Measurements from ENCODE around the gene LCN12. TPM values are rescaled to one million over a fixed set of nuclear protein-coding genes. Genes with fewer than 3 reads are reported as not detected.
A peak's percentile ranks its signal among the peaks of the same experiment; 100 is the strongest.

LCN12 gene
- total and polyA plus RNA-seq, 2 experiments from 2014 or later: 11.4 to 19.7 TPM

- H3K36me3 ChIP-seq: no peaks in the 10 kb centered on the region
- DNase-seq (ENCODE audit: low read depth in 1 of 2, low spot score in 1 of 2): no peak
- TF ChIP-seq, protein P1, sequence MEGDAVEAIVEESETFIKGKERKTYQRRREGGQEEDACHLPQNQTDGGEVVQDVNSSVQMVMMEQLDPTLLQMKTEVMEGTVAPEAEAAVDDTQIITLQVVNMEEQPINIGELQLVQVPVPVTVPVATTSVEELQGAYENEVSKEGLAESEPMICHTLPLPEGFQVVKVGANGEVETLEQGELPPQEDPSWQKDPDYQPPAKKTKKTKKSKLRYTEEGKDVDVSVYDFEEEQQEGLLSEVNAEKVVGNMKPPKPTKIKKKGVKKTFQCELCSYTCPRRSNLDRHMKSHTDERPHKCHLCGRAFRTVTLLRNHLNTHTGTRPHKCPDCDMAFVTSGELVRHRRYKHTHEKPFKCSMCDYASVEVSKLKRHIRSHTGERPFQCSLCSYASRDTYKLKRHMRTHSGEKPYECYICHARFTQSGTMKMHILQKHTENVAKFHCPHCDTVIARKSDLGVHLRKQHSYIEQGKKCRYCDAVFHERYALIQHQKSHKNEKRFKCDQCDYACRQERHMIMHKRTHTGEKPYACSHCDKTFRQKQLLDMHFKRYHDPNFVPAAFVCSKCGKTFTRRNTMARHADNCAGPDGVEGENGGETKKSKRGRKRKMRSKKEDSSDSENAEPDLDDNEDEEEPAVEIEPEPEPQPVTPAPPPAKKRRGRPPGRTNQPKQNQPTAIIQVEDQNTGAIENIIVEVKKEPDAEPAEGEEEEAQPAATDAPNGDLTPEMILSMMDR (IDR thresholded peaks at IDR 0.05; ENCODE audit: low read depth, low read length): no peak
- H3K4me3 ChIP-seq: no peak overlapping the region
- peaks cover 17% of the 10 kb centered on the region for H3K4me1 ChIP-seq (ENCODE audit: low read depth)
- no peaks in the 10 kb centered on the region for H3K9me3 ChIP-seq (ENCODE audit: low read depth)
- peak overlapping the region; percentile 43 for H3K27ac ChIP-seq
- H3K27me3 ChIP-seq: no peaks in the 10 kb centered on the region
Measured at GRCh38 chr9:136952876-136953770, 1.1 kb downstream of the LCN12 start.

GRCh38 chr9:136953771-136954269 lies 1.7 kb downstream of the LCN12 start:
- no peaks in the 10 kb centered on the region for H3K9me3 ChIP-seq (ENCODE audit: low read depth)
- no peak for DNase-seq (ENCODE audit: low read depth in 1 of 2, low spot score in 1 of 2)
- H3K27me3 ChIP-seq: no peaks in the 10 kb centered on the region
- H3K36me3 ChIP-seq: no peaks in the 10 kb centered on the region
- H3K4me3 ChIP-seq: no peak overlapping the region
- TF ChIP-seq, protein P1 (IDR thresholded peaks at IDR 0.05; ENCODE audit: low read depth, low read length): no peak
- peaks cover 15% of the 10 kb centered on the region for H3K4me1 ChIP-seq (ENCODE audit: low read depth)
- no peak overlapping the region for H3K27ac ChIP-seq

DNA sequence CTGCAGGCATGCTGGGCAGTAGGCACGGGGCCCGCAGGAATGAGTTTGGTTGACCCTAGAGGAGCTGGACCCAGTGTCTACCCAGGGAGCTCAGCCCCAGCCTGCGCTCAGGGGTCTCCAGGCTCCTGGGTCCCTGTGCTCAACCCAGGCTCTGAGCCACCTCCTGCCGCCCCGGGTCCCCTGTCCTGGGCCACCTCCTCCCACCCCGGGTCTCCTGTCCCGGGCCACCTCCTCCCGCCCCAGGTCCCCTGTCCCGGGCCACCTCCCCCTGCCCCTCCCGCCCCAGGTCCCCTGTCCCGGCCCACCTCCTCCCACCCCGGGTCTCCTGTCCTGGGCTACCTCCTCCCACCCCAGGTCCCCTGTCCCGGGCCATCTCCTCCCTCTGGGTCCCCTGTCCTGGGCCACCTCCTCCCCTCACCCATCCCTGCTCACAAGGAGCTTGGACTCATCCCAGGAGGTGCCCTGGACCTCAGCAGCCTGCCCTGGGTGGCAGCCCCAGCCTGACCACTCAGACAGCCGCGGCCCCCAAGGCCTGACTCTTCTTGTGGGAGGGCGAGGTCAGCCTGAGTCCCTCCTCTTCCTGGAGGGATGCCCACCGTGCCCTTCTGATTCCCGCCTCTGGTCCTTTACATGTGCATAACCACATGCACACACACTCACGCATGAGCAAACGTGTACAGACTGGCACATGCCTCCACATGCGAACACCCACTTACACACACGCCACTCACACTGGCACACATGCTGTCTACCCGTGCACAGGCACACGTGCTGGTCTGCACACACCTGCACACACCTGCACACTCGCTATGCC lies 2.4 kb downstream of the LCN12 start:
- DNase-seq (ENCODE audit: low read depth in 1 of 2, low spot score in 1 of 2): no peak

DNA sequence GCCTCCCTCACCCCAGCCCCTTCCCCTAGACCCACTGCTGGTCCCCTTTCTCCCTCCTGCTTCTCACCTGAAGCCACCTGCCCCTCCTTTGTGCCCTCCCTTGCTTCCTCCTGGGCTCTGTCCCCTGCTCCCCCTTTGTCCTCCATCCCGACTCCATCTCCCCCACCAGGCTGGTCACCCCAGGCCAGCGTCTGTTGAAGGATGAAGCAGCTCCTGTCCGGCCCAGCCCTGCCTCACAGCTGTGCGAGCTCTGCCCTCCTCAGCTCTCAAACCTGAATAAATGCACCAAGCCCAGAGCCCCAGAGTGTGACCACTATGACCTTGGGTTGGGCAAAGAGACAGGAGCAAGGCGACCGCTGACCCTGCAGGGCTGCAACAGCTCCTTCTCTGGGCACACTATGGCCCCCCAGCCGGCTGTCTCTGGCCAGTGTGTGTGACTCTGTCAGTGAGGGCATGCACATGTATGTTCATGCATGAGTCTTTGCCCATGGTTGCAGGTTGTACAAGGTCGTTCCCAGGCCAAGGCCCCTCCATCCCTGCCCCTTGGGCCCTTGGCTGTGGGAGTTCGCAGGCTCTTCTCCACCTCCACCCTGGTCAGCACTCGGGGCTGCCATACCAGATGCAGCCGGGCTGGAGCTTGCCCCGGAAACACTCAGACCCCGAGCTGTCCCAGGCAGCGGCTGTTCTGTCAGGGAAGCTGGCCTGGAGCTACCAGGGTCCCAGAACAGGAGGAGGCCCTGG lies 3.3 kb downstream of the LCN12 start:
- TF ChIP-seq, protein P1 (IDR thresholded peaks at IDR 0.05; ENCODE audit: low read depth, low read length): no peak
- Histone ChIP-seq H3K27me3 (no peaks in the 10 kb centered on the region), H3K36me3 (no peaks in the 10 kb centered on the region), H3K4me1 (ENCODE audit: low read depth) (peaks cover 7% of the 10 kb centered on the region), H3K4me3 (no peak overlapping the region), H3K9me3 (ENCODE audit: low read depth) (no peaks in the 10 kb centered on the region), H3K27ac (no peak overlapping the region)
- DNase-seq (ENCODE audit: low read depth in 1 of 2, low spot score in 1 of 2): no peak

More for the DNA sequence above, 2.4 kb downstream of the LCN12 start:
- H3K27me3 ChIP-seq: no peaks in the 10 kb centered on the region
- H3K4me3 ChIP-seq: no peak overlapping the region
- H3K4me1 ChIP-seq (ENCODE audit: low read depth): peaks cover 10% of the 10 kb centered on the region
- TF ChIP-seq, protein P1 (IDR thresholded peaks at IDR 0.05; ENCODE audit: low read depth, low read length): no peak
- H3K36me3 ChIP-seq: no peaks in the 10 kb centered on the region
- no peaks in the 10 kb centered on the region for H3K9me3 ChIP-seq (ENCODE audit: low read depth)
- no peak overlapping the region for H3K27ac ChIP-seq

DNA sequence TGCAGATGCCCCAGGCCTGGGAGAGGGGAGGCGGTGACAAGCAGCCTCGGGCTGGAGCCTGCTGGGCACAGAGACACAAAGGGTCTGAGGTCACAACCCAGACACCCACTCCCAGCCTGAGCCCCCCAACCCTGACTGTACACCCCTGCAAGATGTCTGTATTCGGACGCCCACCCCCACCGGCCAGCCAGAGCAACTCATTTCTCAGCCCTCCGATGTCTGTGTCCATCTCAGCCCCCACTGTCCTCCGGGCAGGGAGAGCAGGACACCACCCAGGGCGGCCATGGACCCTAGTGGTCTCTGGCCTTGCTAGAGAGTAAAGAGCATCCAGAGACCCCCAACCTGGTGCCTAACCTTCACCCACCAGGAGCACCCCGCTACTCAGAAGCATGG lies 3.9 kb downstream of the LCN12 start:
- Histone ChIP-seq H3K4me1 (ENCODE audit: low read depth) (peaks cover 1% of the 10 kb centered on the region), H3K36me3 (no peaks in the 10 kb centered on the region), H3K27ac (no peak overlapping the region), H3K4me3 (no peak overlapping the region), H3K27me3 (no peaks in the 10 kb centered on the region), H3K9me3 (ENCODE audit: low read depth) (no peaks in the 10 kb centered on the region)
- TF ChIP-seq, protein P1 (IDR thresholded peaks at IDR 0.05; ENCODE audit: low read depth, low read length): no peak
- DNase-seq (ENCODE audit: low read depth in 1 of 2, low spot score in 1 of 2): no peak
